GM03348 (cell line): ENCODE data around the gene ZNF385D.

Source experiments
- DNase-seq: peaks from one replicate; pipeline ENCODE4 v3.0.0; 2012; ENCODE audit warnings: low spot score

The ZNF385D gene

GRCh38 chr3:21449738-21450137 is 301.3 kb downstream of the ZNF385D start:
- DNase-seq: no peak

- DNase-seq: peak; percentile 58
Observed at GRCh38 chr3:21447476-21448151, 303.4 kb downstream of the ZNF385D start.

- DNase-seq: no peak
Observed at GRCh38 chr3:21446945-21447475, 304.0 kb downstream of the ZNF385D start.

GRCh38 chr3:21446027-21446426 is 305.0 kb downstream of the ZNF385D start:
- no peak for DNase-seq

GRCh38 chr3:21441821-21442220 is 309.2 kb downstream of the ZNF385D start:
- no peak for DNase-seq

GRCh38 chr3:21436835-21437234 is 314.2 kb downstream of the ZNF385D start:
- DNase-seq: no peak

GRCh38 chr3:21435871-21436270 is 315.1 kb downstream of the ZNF385D start:
- peak; percentile 73 for DNase-seq

- DNase-seq: no peak
Observed at GRCh38 chr3:21434310-21434709, 316.7 kb downstream of the ZNF385D start.

GRCh38 chr3:21433751-21434150 is 317.3 kb downstream of the ZNF385D start:
- no peak for DNase-seq

- DNase-seq: no peak
Observed at GRCh38 chr3:21426920-21427319, 324.1 kb downstream of the ZNF385D start.

GRCh38 chr3:21425715-21426114 is 325.3 kb downstream of the ZNF385D start:
- DNase-seq: no peak

GRCh38 chr3:21421096-21421495 is 329.9 kb downstream of the ZNF385D start:
- DNase-seq: no peak

GRCh38 chr3:21417991-21418390 is 333.0 kb downstream of the ZNF385D start:
- DNase-seq: peak; percentile 11

GRCh38 chr3:21414506-21414905 is 336.5 kb downstream of the ZNF385D start:
- DNase-seq: no peak

- DNase-seq: no peak
Observed at GRCh38 chr3:21411058-21411457, 340.0 kb downstream of the ZNF385D start.

GRCh38 chr3:21409401-21409800 is 341.6 kb downstream of the ZNF385D start:
- DNase-seq: no peak

- DNase-seq: no peak
Observed at GRCh38 chr3:21407743-21408142, 343.3 kb downstream of the ZNF385D start.

GRCh38 chr3:21405671-21406667 is 345.0 kb downstream of the ZNF385D start:
- no peak for DNase-seq

GRCh38 chr3:21398461-21398860 is 352.5 kb downstream of the ZNF385D start:
- DNase-seq: no peak

GRCh38 chr3:21393683-21394311 is 357.2 kb downstream of the ZNF385D start:
- DNase-seq: no peak

- DNase-seq: peak; percentile 44
Observed at GRCh38 chr3:21392526-21392925, 358.5 kb downstream of the ZNF385D start.

- DNase-seq: peak; percentile 49
Observed at GRCh38 chr3:21390856-21391255, 360.2 kb downstream of the ZNF385D start.
